ENCODE data around the gene RTP3. TPM values are rescaled to one million over a fixed set of nuclear protein-coding genes. Genes with fewer than 3 reads are reported as not detected.

Gene RTP3
- total and polyA plus RNA-seq, 2 of the 4 experiments (the other 2 are of a cell fraction) = 0.18 to 0.26 TPM

- no peak overlapping the region for H4K8ac ChIP-seq (ENCODE audit: low read depth in 2 of 2, low read length in 2 of 2)
- no peak overlapping the region for H3K4ac ChIP-seq (ENCODE audit: low read depth, low read length)
- no peak overlapping the region for H2AK5ac ChIP-seq (ENCODE audit: low read depth, low read length)
- H3K4me3 ChIP-seq (ENCODE audit: insufficient read depth, low read depth, low read length) = no peak overlapping the region
- intact Hi-C loops (cut with micrococcal nuclease) (no loop called here), dilution Hi-C loops (cut with HindIII; ENCODE audit: low sequenced_read_pairs, unreplicated experiment) (no loop called here), in situ Hi-C loops (cut with MboI; ENCODE audit: low sequenced_read_pairs) (no loop called here)
- H2BK120ac ChIP-seq (ENCODE audit: low read depth, low read length) = no peak overlapping the region
- DNase-seq (peak; percentile 8), ATAC-seq (ENCODE audit: low read depth) (no peak)
- H3K14ac ChIP-seq (replicated peaks; ENCODE audit: low read depth, low read length) = no peak overlapping the region
- no peaks in the 10 kb centered on the region for H3K9me3 ChIP-seq (ENCODE audit: control insufficient read depth, insufficient read depth, low read length)
- H3K18ac ChIP-seq (ENCODE audit: low read depth, low read length) = no peak overlapping the region
- no peak overlapping the region for H4K5ac ChIP-seq (ENCODE audit: low read depth, low read length)
- peaks cover 48% of the 10 kb centered on the region for H3K27me3 ChIP-seq (ENCODE audit: control insufficient read depth, insufficient read depth, low read length)
- H3K23ac ChIP-seq (ENCODE audit: low read depth, low read length) = no peak overlapping the region
- H2AK9ac ChIP-seq (replicated peaks; ENCODE audit: low read depth, low read length, poor library complexity) = no peak overlapping the region
- BruUV-seq (replicated peaks) = no TSS peak
- 85% methylated on average over 6 of the region's 14 CpGs; no CpG with 5 or more reads in 1 of the 2 experiments for WGBS, 2 experiments (ENCODE audit: extremely low coverage in 2 of 2, insufficient read length in 1 of 2)
- CTCF ChIA-PET = interaction anchor here (1.0 to 1.7 kb wide), 5 partner anchors 12 to 99 kb away, joined by 3 to 7 read pairs (median 5); no protein-coding TSS in a partner anchor
- no peak overlapping the region for H4K91ac ChIP-seq (ENCODE audit: insufficient read depth, low read depth, low read length)
- H2BK5ac ChIP-seq (ENCODE audit: low read depth, low read length, poor library complexity, severe bottlenecking) = no peak overlapping the region
- H2BK15ac ChIP-seq (ENCODE audit: low read depth, low read length) = no peak overlapping the region
- POLR2A ChIA-PET (ENCODE audit: unreplicated experiment) = no interaction called here
- no peaks in the 10 kb centered on the region for H4K20me1 ChIP-seq (ENCODE audit: insufficient read depth, low read length)
- no peak overlapping the region for H2AFZ ChIP-seq (replicated peaks; ENCODE audit: low read length, poor library complexity)
- H3K27ac ChIP-seq (ENCODE audit: insufficient read depth, low read length) = no peak overlapping the region
- H3K79me1 ChIP-seq (ENCODE audit: low read depth in 1 of 2, low read length in 2 of 2) = no peaks in the 10 kb centered on the region
- no peak overlapping the region for H3K9ac ChIP-seq (ENCODE audit: low read depth, low read length)
- no peak overlapping the region for H3K56ac ChIP-seq (ENCODE audit: extremely low read depth, insufficient read depth, low read length)
- no peak overlapping the region for H2BK20ac ChIP-seq (ENCODE audit: low read depth, low read length)
- H3K4me1 ChIP-seq (ENCODE audit: control insufficient read depth, insufficient read depth, low read length) = no peaks in the 10 kb centered on the region
- H3K4me2 ChIP-seq (ENCODE audit: low read depth, low read length) = no peak overlapping the region
- H3K9me1 ChIP-seq (ENCODE audit: insufficient read depth, low read length) = no peaks in the 10 kb centered on the region
- no peaks in the 10 kb centered on the region for H3K36me3 ChIP-seq (ENCODE audit: control insufficient read depth, insufficient read depth, low read length)
- TF ChIP-seq ELK1 (IDR thresholded peaks at IDR 0.05; ENCODE audit: borderline replicate concordance, low read depth, low read length) = no peak
- TF ChIP-seq FOS (IDR thresholded peaks at IDR 0.05; ENCODE audit: low read depth, low read length) = no peak
- peak; percentile 50 for TF ChIP-seq CTCF (conservative IDR thresholded peaks at IDR 0.05; ENCODE audit: low read depth, low read length)
- TF ChIP-seq CHD1 (IDR thresholded peaks at IDR 0.05; ENCODE audit: low read depth, low read length) = no peak
- no peak for TF ChIP-seq MAZ (IDR thresholded peaks at IDR 0.05; ENCODE audit: borderline replicate concordance, low read depth, low read length)
- TF ChIP-seq USF2 (IDR thresholded peaks at IDR 0.05; ENCODE audit: low read depth, low read length) = no peak
- TF ChIP-seq CEBPB (IDR thresholded peaks at IDR 0.05; ENCODE audit: low read depth, low read length) = no peak
- no peak for TF ChIP-seq RFX5 (IDR thresholded peaks at IDR 0.05; ENCODE audit: low read depth, low read length)
- TF ChIP-seq MAFK (IDR thresholded peaks at IDR 0.05; ENCODE audit: low read depth, low read length) = no peak
- TF ChIP-seq MXI1 (IDR thresholded peaks at IDR 0.05; ENCODE audit: borderline replicate concordance, low read depth, low read length) = no peak
- TF ChIP-seq BHLHE40 (IDR thresholded peaks at IDR 0.05; ENCODE audit: low read depth, low read length) = no peak
- TF ChIP-seq SMC3 (IDR thresholded peaks at IDR 0.05; ENCODE audit: low read depth, low read length) = no peak
- TF ChIP-seq NFE2L2 (IDR thresholded peaks at IDR 0.05; ENCODE audit: low read depth, low read length) = no peak
- no peak for TF ChIP-seq POLR2A (IDR thresholded peaks at IDR 0.05; ENCODE audit: low read depth, low read length)
- no peak for TF ChIP-seq RCOR1 (IDR thresholded peaks at IDR 0.05; ENCODE audit: insufficient replicate concordance, low read length)
Measured at GRCh38 chr3:46449755-46450552, 47.8 kb upstream of the RTP3 start.

All from IMR-90 (cell line).